Left forelimb (tissue), 1 donor: ENCODE data around the gene DDX49.

ENCODE experiments used
- DNase-seq: peaks from one replicate; pipeline ENCODE4 v3.0.0-alpha.2; 2018; ENCODE audit warnings: low spot score

The DDX49 gene

GRCh38 chr19:18975869-18976268, 56.4 kb downstream of the DDX49 start:
- DNase-seq: no peak
